Right hindlimb (tissue), 1 donor: Measurements from ENCODE around the gene MRTFA.
"Not testable (repeated sequence)": the region's sequence is repeated elsewhere in the genome, so short reads cannot be mapped to it uniquely, and the experiment has no call there.

Source experiments
- DNase-seq: peaks from one replicate; pipeline ENCODE4 v3.0.0-alpha.2; 2018

MRTFA gene

GRCh38 chr22:40656651-40657050 is 20.1 kb upstream of the MRTFA start:
- DNase-seq: not testable (repeated sequence)

- not testable (repeated sequence) for DNase-seq
Observed at GRCh38 chr22:40655941-40656340, 19.4 kb upstream of the MRTFA start.

GRCh38 chr22:40654522-40655167 is 18.1 kb upstream of the MRTFA start:
- peak; percentile 90 for DNase-seq

GRCh38 chr22:40653361-40653760 is 16.8 kb upstream of the MRTFA start:
- no peak for DNase-seq

- DNase-seq: peak; percentile 98
Observed at GRCh38 chr22:40651563-40652501, 15.3 kb upstream of the MRTFA start.

- no peak for DNase-seq
Observed at GRCh38 chr22:40651057-40651456, 14.5 kb upstream of the MRTFA start.

- DNase-seq: no peak
Observed at GRCh38 chr22:40648386-40648785, 11.9 kb upstream of the MRTFA start.

GRCh38 chr22:40645579-40646197 is 9.2 kb upstream of the MRTFA start:
- no peak for DNase-seq

GRCh38 chr22:40642316-40642715 is 5.8 kb upstream of the MRTFA start:
- DNase-seq: no peak

- DNase-seq: no peak
Observed at GRCh38 chr22:40641269-40641668, 4.8 kb upstream of the MRTFA start.

- no peak for DNase-seq
Observed at GRCh38 chr22:40638261-40638660, 1.7 kb upstream of the MRTFA start.

- DNase-seq: no peak
Observed at GRCh38 chr22:40637183-40638150, 948 bp upstream of the MRTFA start.

- no peak for DNase-seq
Observed at GRCh38 chr22:40635940-40636379, 559 bp downstream of the MRTFA start.

- DNase-seq: peak; percentile 72
Observed at GRCh38 chr22:40635043-40635939, 1.2 kb downstream of the MRTFA start.

GRCh38 chr22:40634119-40634903 is 2.2 kb downstream of the MRTFA start:
- no peak for DNase-seq

- no peak for DNase-seq
Observed at GRCh38 chr22:40633036-40633435, 3.5 kb downstream of the MRTFA start.

- no peak for DNase-seq
Observed at GRCh38 chr22:40631925-40632324, 4.6 kb downstream of the MRTFA start.

- DNase-seq: no peak
Observed at GRCh38 chr22:40628354-40629042, 8.0 kb downstream of the MRTFA start.

GRCh38 chr22:40627612-40628011 is 8.9 kb downstream of the MRTFA start:
- no peak for DNase-seq

- no peak for DNase-seq
Observed at GRCh38 chr22:40626851-40627250, 9.7 kb downstream of the MRTFA start.
